HUDEP-2 (cell line): ENCODE measurements around the gene YRDC.

Experiments
- DNase-seq, 76 experiments: peaks; one replicate each; lab custom pipeline; 2025; ENCODE audit not compliant: unreplicated experiment in 76 of 76; lab: John Stamatoyannopoulos, UW

The YRDC gene

DNA sequence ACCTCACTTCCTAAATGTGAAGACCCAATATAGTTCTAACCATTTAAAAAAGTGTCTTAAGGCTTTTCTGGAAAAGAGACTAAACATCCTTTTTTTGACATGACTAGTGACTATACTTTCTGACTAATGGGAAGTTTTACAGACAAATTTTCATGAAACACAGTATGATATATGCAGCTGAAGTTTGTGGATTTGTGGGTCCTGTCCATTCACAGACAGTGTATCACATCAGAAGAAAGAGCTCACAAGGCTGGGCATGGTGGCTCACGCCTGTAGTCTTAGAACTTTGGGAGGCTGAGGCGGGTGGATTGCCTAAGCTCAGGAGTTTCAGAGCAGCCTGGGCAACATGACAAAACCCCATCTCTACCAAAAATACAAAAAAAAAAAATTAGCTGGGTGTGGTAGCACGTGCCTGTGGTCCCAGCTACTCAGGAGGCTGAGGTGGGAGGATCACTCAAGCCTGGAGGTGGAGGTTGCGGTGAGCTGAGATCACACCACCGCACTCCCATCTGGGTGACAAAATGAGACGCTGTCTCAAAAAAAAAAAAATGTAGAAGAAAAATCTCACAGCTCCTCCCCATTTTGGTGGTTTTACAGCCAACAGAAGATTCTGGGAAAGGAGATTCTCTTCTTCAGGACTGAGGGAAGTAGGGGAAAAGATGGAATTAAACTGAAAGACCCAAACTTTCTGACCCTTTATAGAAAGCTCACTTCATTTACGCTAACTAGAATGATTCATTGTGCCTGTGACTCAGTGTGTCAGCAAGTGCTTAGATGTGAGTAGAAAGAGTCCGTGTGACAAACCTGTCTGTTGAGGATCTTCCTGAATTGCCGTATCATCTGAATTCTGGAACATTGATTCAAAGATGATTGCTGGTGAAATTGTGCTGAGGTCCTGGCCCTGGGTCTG is 15.2 kb upstream of the YRDC start:
- no peak for DNase-seq

GRCh38 chr1:37821481-37821880 is 13.5 kb upstream of the YRDC start:
- no peak for DNase-seq

DNA sequence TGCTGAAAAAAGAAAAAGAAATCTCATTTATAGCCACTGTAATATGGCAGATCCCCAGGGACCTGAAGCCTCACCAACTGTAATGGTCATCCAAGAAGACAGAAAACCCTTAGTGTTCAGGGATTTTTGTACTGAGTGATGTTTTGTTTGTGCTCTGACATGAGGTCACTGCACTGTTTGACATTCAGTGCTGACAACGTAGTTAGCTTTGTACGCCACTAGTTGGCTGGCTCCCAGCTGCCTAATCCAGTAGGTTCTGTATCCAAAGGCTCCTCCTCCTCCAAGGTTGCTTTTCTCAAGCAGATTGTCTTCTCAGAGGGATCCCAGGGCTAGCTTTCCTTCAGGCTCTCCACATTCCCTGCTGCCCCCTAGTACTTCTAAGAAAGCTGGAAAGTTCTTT is 9.5 kb upstream of the YRDC start:
- no peak for DNase-seq

- no peak for DNase-seq
These were observed 6.2 kb upstream of the YRDC start for GRCh38 chr1:37814252-37814651.

DNA sequence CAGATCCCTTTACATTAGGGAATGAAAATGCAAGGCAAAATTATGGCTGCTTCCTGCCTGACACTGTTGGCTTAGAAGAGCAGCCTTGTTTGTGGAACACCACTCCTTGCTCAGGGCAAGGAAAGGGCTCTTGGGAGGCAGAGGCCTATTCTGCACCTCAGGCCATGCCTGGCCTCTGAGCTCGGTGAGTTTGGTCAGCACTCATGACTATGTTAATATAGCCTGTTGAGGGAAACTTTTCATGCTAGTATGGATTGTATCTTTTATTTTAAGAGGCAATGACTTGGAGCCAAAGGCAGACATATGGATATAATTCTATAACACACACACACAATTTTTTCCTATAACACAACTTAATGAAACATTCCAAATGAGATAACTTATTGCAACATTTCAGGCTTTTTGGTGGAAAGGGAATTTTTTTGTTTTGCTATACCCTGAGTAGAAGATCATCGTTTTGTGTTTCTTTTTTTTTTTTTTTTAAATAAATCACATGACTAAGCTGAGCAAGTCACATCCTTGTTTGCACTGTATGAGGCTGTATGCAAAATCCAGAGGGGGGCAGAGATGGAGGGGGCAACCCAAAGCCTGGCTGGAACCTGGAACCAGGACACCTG is 5.6 kb upstream of the YRDC start:
- no peak for DNase-seq

GRCh38 chr1:37811027-37811655 is 3.1 kb upstream of the YRDC start:
- DNase-seq: peak in 66 of 76 experiments; percentile 5 to 77 (median 42)

DNA sequence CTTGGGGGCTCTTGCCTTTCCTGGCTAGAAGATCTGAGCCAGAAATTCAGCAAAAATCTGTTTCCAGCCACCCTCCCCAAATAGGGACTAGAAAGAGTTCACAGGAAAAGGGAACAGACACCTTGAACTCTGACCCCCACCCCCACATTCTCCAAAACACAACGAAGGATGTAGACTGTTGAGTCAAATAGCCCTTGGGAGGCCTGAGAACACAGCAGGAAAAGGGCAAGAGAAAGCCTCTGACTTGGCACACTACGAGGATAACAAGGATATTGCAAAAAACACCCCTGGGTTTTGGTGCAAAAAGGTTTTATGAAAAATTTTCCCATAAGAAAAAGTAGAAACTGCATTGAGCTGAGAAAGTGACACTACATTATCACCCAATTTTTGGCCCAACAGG is 1.9 kb upstream of the YRDC start:
- no peak for DNase-seq

DNA sequence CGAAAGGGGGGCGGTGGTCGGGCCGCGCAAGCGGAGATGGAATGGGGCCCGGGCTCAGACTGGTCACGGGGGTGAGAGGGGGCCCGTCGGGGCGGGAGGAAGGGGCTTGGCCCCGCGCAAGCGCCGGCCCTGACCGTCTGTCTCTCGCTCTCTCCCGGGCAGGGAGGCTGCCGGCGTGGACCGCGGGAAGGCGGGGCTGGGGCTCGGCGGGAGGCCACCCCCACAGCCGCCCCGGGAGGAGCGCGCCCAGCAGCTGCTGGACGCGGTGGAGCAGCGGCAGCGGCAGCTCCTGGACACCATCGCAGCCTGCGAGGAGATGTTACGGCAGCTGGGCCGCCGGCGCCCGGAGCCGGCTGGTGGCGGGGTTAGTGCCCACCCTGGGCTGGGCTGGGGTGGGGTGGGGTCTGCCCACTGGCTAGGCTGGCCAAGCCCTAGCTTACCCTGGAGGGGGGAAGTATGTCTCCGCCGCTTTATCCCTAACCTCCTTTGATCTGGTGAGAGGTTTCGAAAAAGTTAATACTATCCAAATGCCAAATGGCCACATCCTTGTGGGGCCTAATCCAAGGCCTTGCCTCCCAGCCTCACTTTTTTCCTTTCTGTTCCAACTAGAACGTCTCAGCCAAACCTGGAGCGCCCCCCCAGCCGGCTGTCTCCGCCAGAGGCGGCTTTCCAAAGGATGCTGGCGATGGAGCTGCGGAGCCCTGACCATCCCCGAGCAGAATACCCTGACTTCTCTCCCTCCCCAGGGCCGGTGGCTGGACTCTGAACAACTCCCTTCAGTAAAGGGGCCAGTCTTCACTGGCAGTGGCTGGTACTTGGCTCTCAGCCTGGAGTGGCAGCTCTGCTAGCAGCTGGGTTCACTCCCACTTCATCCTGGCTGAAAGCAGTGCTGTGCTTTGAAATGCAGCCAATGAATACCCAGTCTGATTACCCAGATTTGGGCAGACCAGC is 636 bp upstream of the YRDC start:
- peak in 72 of 76 experiments; percentile 11 to 80 (median 58) for DNase-seq

DNA sequence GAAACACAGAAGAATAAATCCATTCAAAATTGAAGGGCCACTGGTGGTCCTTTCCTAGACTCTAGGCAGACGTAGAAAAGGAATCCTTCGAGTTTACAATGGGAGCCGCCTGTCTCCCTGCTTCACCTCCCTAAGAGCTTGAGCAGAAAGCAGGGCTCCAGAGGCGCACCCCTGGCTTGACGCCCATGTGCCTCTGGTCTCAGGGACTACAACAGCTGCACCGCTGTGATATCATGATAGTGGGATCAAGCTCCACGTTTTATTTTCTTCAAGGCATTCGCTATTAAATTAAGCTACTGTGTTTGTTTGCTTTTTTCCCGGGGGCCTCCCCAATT is 821 bp downstream of the YRDC start:
- DNase-seq: peak in 62 of 76 experiments; percentile 4 to 73 (median 48)

GRCh38 chr1:37802439-37802838 is 5.6 kb downstream of the YRDC start:
- DNase-seq: no peak

DNA sequence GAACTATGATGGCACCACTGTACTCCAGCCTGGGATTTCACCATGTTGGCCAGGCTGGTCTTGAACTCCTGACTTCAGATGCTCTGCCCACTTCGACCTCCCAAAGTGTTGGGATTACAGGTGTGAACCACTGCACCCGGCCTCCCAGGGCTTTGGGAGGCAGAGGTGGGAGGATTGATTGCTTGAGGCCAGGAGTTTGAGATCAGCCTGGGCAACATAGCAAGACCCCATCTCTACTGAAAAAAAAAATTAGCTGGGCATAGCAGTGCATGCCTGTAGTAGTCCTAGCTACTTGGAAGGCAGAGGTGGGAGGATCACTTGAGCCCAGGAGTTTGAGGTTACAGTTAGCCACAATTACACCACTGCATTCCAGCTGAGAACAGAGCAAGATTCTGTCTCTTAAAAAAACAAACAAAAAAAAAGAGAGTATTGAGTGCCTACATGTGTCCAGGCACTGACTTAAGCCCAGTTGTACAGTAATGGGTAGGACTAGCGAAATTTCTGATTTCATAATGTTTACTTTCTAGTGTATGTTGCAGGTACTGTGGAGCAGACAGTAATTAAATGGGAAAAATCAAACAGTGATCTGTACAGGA is 10.2 kb downstream of the YRDC start:
- DNase-seq: no peak

DNA sequence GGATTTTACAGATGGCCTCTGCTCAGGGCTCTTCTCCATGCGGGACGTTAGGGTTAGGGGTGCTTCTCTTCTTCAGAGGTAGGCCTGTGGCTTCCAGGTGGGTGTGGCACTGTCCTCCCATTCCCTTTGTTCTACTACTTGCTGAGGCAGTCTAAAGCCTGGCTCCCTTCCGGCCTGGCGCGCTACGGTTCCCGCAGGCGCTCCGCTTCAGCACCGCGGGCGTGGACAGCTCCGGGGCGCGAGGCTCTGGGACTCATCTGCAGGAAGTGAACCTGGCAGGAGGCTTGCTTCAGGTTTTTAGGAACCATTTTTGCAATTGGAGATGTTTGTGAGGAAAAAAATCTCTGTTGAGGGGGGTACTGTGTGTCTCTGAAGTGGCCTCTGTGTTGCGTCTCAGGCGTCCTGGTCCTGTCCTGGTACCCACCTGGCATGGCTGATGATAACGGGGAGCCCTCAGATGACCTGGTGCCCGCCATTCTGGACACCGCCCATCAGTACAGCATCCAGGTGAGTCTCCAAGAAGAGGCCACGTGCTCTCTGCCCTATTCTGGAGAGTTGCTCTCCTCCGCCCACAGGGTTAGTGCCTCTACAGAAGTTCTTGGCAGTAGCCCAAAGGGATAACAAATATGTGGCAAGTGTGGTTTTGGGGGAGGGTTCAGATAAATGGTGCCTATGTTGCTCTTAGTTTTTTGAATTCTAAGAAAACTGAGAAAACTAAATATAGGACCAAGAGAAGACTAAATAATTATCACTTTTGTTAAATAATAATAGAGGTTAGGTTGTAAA is 12.5 kb downstream of the YRDC start:
- DNase-seq: peak in 49 of 76 experiments; percentile 3 to 74 (median 29)

- DNase-seq: no peak
These were observed 13.4 kb downstream of the YRDC start for GRCh38 chr1:37794372-37795339.

GRCh38 chr1:37793773-37794371 is 14.1 kb downstream of the YRDC start, which contains the start of gene MANEAL:
MANEAL (plus strand) TSS chr1:37793847; CDS start chr1:37794183, 336 bp downstream.
- DNase-seq: peak in 52 of 76 experiments; percentile 7 to 64 (median 40)

- DNase-seq: no peak
These were observed 14.9 kb downstream of the YRDC start for GRCh38 chr1:37792943-37793686.

GRCh38 chr1:37782491-37782890 is 25.5 kb downstream of the YRDC start:
- DNase-seq: no peak

DNA sequence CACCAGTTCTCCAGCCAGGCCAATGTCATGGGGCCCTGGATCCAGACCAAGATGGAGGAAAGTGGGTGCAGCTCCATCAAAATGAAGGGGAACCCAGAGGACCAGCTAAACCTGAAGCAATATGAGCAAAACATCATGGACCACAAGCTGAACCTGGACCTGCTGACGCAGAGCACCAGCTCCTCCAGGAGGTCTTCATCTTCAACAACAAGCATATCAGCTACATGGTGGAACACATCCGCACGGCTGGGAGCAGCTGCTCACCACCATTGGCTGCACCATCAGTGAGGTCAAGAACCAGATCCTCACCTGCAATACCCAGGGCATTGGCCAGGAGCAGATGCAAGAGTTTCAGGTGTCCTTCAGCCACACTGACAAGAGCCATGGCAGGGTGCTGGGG is 29.4 kb downstream of the YRDC start:
- DNase-seq: no peak
